HG03354 (cell line): ENCODE results near the gene TUB.
A peak's percentile ranks its signal among the peaks of the same experiment; 100 is the strongest.

Source experiments
- ATAC-seq: cut with Tn5 transposase; IDR thresholded peaks from one replicate; pipeline ENCODE4 v1.9.1; 2021; ENCODE audit warnings: mild to moderate bottlenecking; ENCODE audit not compliant: unreplicated experiment, poor library complexity, severe bottlenecking

TUB gene

GRCh38 chr11:8066911-8067455 lies 14.0 kb upstream of the TUB start:
- ATAC-seq = no peak

GRCh38 chr11:8067567-8067928 lies 13.5 kb upstream of the TUB start:
- ATAC-seq = no peak

GRCh38 chr11:8067929-8068575 lies 13.0 kb upstream of the TUB start:
- no peak for ATAC-seq

- no peak for ATAC-seq
Observed at GRCh38 chr11:8068605-8069221, 12.3 kb upstream of the TUB start.

- ATAC-seq = no peak
Observed at GRCh38 chr11:8069771-8070170, 11.2 kb upstream of the TUB start.

GRCh38 chr11:8070417-8071115 lies 10.4 kb upstream of the TUB start:
- peak; percentile 62 for ATAC-seq

- ATAC-seq = no peak
Observed at GRCh38 chr11:8071616-8072581, 9.1 kb upstream of the TUB start.

- no peak for ATAC-seq
Observed at GRCh38 chr11:8075119-8075726, 5.8 kb upstream of the TUB start.

GRCh38 chr11:8079111-8079675 lies 1.8 kb upstream of the TUB start:
- ATAC-seq = no peak

- ATAC-seq = no peak
Observed at GRCh38 chr11:8080069-8080670, 841 bp upstream of the TUB start.

- no peak for ATAC-seq
Observed at GRCh38 chr11:8081591-8082250, 710 bp downstream of the TUB start.

GRCh38 chr11:8082391-8083087 lies 1.5 kb downstream of the TUB start:
- ATAC-seq = no peak

- ATAC-seq = no peak
Observed at GRCh38 chr11:8083088-8083395, 2.0 kb downstream of the TUB start.

- no peak for ATAC-seq
Observed at GRCh38 chr11:8083871-8084281, 2.9 kb downstream of the TUB start.

GRCh38 chr11:8084352-8084751 lies 3.3 kb downstream of the TUB start:
- ATAC-seq = no peak

- no peak for ATAC-seq
Observed at GRCh38 chr11:8085011-8085645, 4.1 kb downstream of the TUB start.

GRCh38 chr11:8086001-8086479 lies 5.0 kb downstream of the TUB start:
- ATAC-seq = no peak
